CD14-positive monocyte (primary cell): Measurements from ENCODE around the gene VN1R5. TPM values are rescaled to one million over a fixed set of nuclear protein-coding genes. Genes with fewer than 3 reads are reported as not detected.

ENCODE experiments used
- DNase-seq, 3 donors: peaks; one replicate each; pipeline ENCODE4 v3.0.0-alpha.2; 2011 to 2022
- H2AFZ ChIP-seq: 2 replicates; pipeline ENCODE4 v1.6.0; 2012; ENCODE audit warnings: mild to moderate bottlenecking, low read depth, low read length, inconsistent platforms; ENCODE audit not compliant: insufficient read depth, poor library complexity, severe bottlenecking
- H3K27ac ChIP-seq, 2 donors: 1 replicate in 1 of 2; 2 replicates in 1 of 2; pipeline ENCODE4 v1.5.1; 2012 to 2013; ENCODE audit warnings: low read length in 2 of 2, control low read depth in 1 of 2, inconsistent platforms in 1 of 2, low read depth in 1 of 2, mild to moderate bottlenecking in 1 of 2
- H3K27me3 ChIP-seq, 2 donors: one replicate each; pipeline versions ENCODE4 v1.6.0 to v1.6.1; 2011 to 2013; ENCODE audit warnings: low read length in 2 of 2; ENCODE audit not compliant: control insufficient read depth in 2 of 2, insufficient read depth in 2 of 2
- H3K36me3 ChIP-seq, 2 donors: replicated peaks in 1 of 2; 1 replicate in 1 of 2; 2 replicates in 1 of 2; pipeline versions ENCODE4 v1.5.1 to v1.6.1; 2012 to 2013; ENCODE audit warnings: low read length in 2 of 2, control low read depth in 1 of 2, inconsistent platforms in 1 of 2, mild to moderate bottlenecking in 1 of 2; ENCODE audit not compliant: insufficient read depth in 2 of 2, control insufficient read depth in 1 of 2
- H3K4me1 ChIP-seq, 2 donors: 1 replicate in 1 of 2; 2 replicates in 1 of 2; pipeline versions ENCODE4 v1.5.1 to v1.6.1; 2012 to 2013; ENCODE audit warnings: low read length in 2 of 2, control low read depth in 1 of 2, inconsistent platforms in 1 of 2, mild to moderate bottlenecking in 1 of 2, moderate library complexity in 1 of 2; ENCODE audit not compliant: insufficient read depth in 2 of 2, control insufficient read depth in 1 of 2
- H3K4me2 ChIP-seq: replicated peaks from 2 replicates; pipeline ENCODE3; 2012; ENCODE audit warnings: low read length, moderate library complexity, mild to moderate bottlenecking; ENCODE audit not compliant: poor library complexity, severe bottlenecking; ENCODE audit errors: extremely low read depth
- H3K4me3 ChIP-seq, 3 experiments: fragments of 200-600 bp in 1 of 3; sonication (generic) in 1 of 3; replicated peaks in 1 of 3; 1 replicate in 2 of 3; 2 replicates in 1 of 3; pipeline ENCODE4 v1.5.1; 2011 to 2013; ENCODE audit warnings: low read length in 3 of 3, mild to moderate bottlenecking in 3 of 3, control low read depth in 2 of 3, low read depth in 2 of 3, inconsistent platforms in 1 of 3, moderate library complexity in 1 of 3
- H3K79me2 ChIP-seq: 2 replicates; pipeline ENCODE4 v1.6.0; 2012; ENCODE audit warnings: mild to moderate bottlenecking, control low read depth, inconsistent platforms, low read length, moderate library complexity; ENCODE audit not compliant: insufficient read depth
- H3K9ac ChIP-seq: 2 replicates; pipeline ENCODE4 v1.6.0; 2017; ENCODE audit warnings: low read length, mild to moderate bottlenecking; ENCODE audit not compliant: insufficient read depth, poor library complexity, severe bottlenecking
- H3K9me3 ChIP-seq, 2 donors: replicated peaks in 1 of 2; 1 replicate in 1 of 2; 2 replicates in 1 of 2; pipeline versions ENCODE4 v1.5.1 to v1.6.1; 2012 to 2013; ENCODE audit warnings: low read length in 2 of 2, control low read depth in 1 of 2; ENCODE audit not compliant: control insufficient read depth in 1 of 2, insufficient read depth in 1 of 2
- H4K20me1 ChIP-seq: 2 replicates; pipeline ENCODE4 v1.6.0; 2012; ENCODE audit warnings: mild to moderate bottlenecking, low read length, control low read depth, moderate library complexity; ENCODE audit not compliant: insufficient read depth
- H3K27ac Mint-ChIP-seq, 7 donors: one replicate each; pipeline ENCODE4 v1.8.0; 2020; ENCODE audit warnings: mild to moderate bottlenecking in 7 of 7, mixed read lengths in 7 of 7, moderate library complexity in 6 of 7, inconsistent platforms in 2 of 7
- H3K27me3 Mint-ChIP-seq, 3 donors: one replicate each; pipeline ENCODE4 v1.8.0; 2021 to 2022; ENCODE audit warnings: low read depth in 3 of 3, mild to moderate bottlenecking in 3 of 3, mixed read lengths in 3 of 3, moderate library complexity in 3 of 3, inconsistent platforms in 1 of 3
- H3K36me3 Mint-ChIP-seq, 2 donors: one replicate each; pipeline ENCODE4 v1.8.0; 2020; ENCODE audit warnings: mixed read lengths in 2 of 2, inconsistent platforms in 1 of 2, mild to moderate bottlenecking in 1 of 2
- H3K4me1 Mint-ChIP-seq: one replicate; pipeline ENCODE4 v1.8.0; 2020; ENCODE audit warnings: mild to moderate bottlenecking, mixed read lengths
- H3K4me3 Mint-ChIP-seq, 2 donors: one replicate each; pipeline ENCODE4 v1.8.0; 2020; ENCODE audit warnings: mild to moderate bottlenecking in 2 of 2, mixed read lengths in 2 of 2, moderate library complexity in 1 of 2
- H3K9me3 Mint-ChIP-seq, 7 donors: one replicate each; pipeline ENCODE4 v1.8.0; 2020 to 2022; ENCODE audit warnings: mixed read lengths in 7 of 7, mild to moderate bottlenecking in 6 of 7, moderate library complexity in 6 of 7, inconsistent platforms in 2 of 7
- CTCF ChIP-seq: fragments of 200-600 bp; IDR thresholded peaks from one replicate; pipeline ENCODE4 v1.8.0; 2022; ENCODE audit warnings: antibody characterized with exemption, mild to moderate bottlenecking
- WGBS: methylation state at CpG from one replicate; pipeline ENCODE4 v1.1.5; 2013; ENCODE audit warnings: missing lambda C conversion rate; ENCODE audit not compliant: insufficient coverage; 5-methylcytosine and 5-hydroxymethylcytosine counted together
- intact Hi-C, 2 donors: fragments of 100-400 bp; cut with micrococcal nuclease; formaldehyde crosslinking; loops; one replicate each; pipeline versions ENCODE4 v1.15.0 to v1.15.1; 2023
- polyA plus RNA-seq, 3 donors: library from polyadenylated mRNA; depleted of rRNA in 1 of 3; unstranded in 2 of 3; stranded (reverse) in 1 of 3; fragments of 300-500 nt in 2 of 3; fragments of >200 nt in 1 of 3; fragmentation: Illumina TruSeq in 2 of 3; gene quantifications; 1 replicate in 2 of 3; 2 replicates in 1 of 3; pipeline ENCODE4 v1.2.3, GENCODE V29; 2012 to 2021

VN1R5 gene
- polyA plus RNA-seq, 3 donors: not detected

- no peak overlapping the region for H2AFZ ChIP-seq
- 100% methylated on average over 2 of the region's 2 CpGs for WGBS
- no peak overlapping the region for H3K4me3 Mint-ChIP-seq
- no peaks in the 10 kb centered on the region for H3K36me3 ChIP-seq
- H3K79me2 ChIP-seq: no peaks in the 10 kb centered on the region
- no peak overlapping the region for H3K9ac ChIP-seq
- no peaks in the 10 kb centered on the region for H3K4me1 ChIP-seq
- no peaks in the 10 kb centered on the region for H3K27me3 ChIP-seq
- H3K27me3 Mint-ChIP-seq: peaks cover 0 to 3% (median 2%) of the 10 kb centered on the region in 3 donors
- no peak overlapping the region for H3K27ac ChIP-seq
- peaks cover 4 to 23% of the 10 kb centered on the region in 2 donors for H3K9me3 ChIP-seq
- TF ChIP-seq CTCF: no peak
- no peak overlapping the region for H3K4me3 ChIP-seq
- no peak overlapping the region for H3K27ac Mint-ChIP-seq
- H3K9me3 Mint-ChIP-seq: peaks cover 17 to 40% (median 23%) of the 10 kb centered on the region in 7 donors
- no peak for DNase-seq
- intact Hi-C loops: no loop called here
- H3K4me2 ChIP-seq: no peak overlapping the region
- no peaks in the 10 kb centered on the region for H3K4me1 Mint-ChIP-seq
- no peaks in the 10 kb centered on the region for H4K20me1 ChIP-seq
- no peaks in the 10 kb centered on the region for H3K36me3 Mint-ChIP-seq
These were observed 12.6 kb downstream of the VN1R5 start for GRCh38 chr1:247268390-247269045.

GRCh38 chr1:247269133-247269532, 13.3 kb downstream of the VN1R5 start:
- no peaks in the 10 kb centered on the region for H3K36me3 ChIP-seq
- intact Hi-C loops: no loop called here
- H3K79me2 ChIP-seq: no peaks in the 10 kb centered on the region
- no peak overlapping the region for H3K27ac ChIP-seq
- no peaks in the 10 kb centered on the region for H3K4me1 ChIP-seq
- H2AFZ ChIP-seq: no peak overlapping the region
- no peak for TF ChIP-seq CTCF
- Mint-ChIP-seq H3K4me1 (no peaks in the 10 kb centered on the region), H3K27me3 (peaks cover 0 to 3% (median 2%) of the 10 kb centered on the region in 3 donors), H3K9me3 (peaks cover 15 to 40% (median 23%) of the 10 kb centered on the region in 7 donors), H3K4me3 (no peak overlapping the region), H3K27ac (no peak overlapping the region), H3K36me3 (no peaks in the 10 kb centered on the region)
- H3K4me2 ChIP-seq: no peak overlapping the region
- H3K9ac ChIP-seq: no peak overlapping the region
- no peak for DNase-seq
- H3K9me3 ChIP-seq: peaks cover 0 to 23% of the 10 kb centered on the region in 2 donors
- H4K20me1 ChIP-seq: no peaks in the 10 kb centered on the region
- no peak overlapping the region for H3K4me3 ChIP-seq
- no peaks in the 10 kb centered on the region for H3K27me3 ChIP-seq
